GM21447 (cell line): ENCODE data around the gene FDX2.

ENCODE experiments used
- ATAC-seq: cut with Tn5 transposase; IDR thresholded peaks from one replicate; pipeline ENCODE4 v1.9.1; 2021; ENCODE audit not compliant: unreplicated experiment

The FDX2 gene

DNA sequence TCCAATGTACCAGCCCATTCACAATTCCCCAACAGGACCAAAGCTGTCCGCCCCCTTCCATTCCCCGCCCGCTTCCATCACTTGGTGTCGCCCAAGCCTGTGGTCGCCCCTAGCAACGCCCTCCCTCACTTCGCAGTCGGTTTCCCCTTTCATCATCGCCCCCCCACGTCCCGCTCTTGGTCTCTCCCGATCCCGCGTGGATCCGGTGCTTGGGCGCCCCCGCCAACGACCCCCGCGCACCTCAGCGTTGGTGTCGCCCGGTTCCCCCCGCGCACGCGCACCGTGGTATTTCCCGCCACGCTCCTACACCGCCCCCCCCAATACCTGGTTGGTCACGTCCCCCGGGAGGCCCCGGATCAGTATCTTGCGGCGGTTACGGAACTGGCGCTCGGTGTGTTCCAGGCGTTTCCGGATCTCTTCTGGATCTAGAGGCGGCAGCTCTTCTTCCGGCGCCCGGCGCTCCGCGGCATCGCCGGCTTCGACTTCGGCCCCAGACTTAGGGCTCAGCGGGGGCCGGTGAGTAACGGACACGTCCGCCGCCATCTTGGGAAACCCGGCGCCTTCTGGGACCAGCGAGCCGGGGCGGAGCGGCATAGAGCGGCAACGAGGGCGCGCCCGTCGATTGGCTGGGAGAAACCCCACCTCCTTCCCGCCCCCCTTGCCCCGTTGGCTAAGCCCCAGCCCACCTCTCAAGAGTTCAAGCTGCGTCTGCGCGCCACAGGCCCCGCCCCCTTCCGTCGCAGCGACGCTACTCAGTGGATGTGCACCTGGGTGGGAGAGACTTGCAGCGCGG, 17.3 kb upstream of the FDX2 start, which contains the start of gene RAVER1:
TSS of gene RAVER1 (minus strand) at position 565 of the 793 bp plus-strand sequence. CDS start at position 543, 22 bp downstream.
- peak; percentile 77 for ATAC-seq

DNA sequence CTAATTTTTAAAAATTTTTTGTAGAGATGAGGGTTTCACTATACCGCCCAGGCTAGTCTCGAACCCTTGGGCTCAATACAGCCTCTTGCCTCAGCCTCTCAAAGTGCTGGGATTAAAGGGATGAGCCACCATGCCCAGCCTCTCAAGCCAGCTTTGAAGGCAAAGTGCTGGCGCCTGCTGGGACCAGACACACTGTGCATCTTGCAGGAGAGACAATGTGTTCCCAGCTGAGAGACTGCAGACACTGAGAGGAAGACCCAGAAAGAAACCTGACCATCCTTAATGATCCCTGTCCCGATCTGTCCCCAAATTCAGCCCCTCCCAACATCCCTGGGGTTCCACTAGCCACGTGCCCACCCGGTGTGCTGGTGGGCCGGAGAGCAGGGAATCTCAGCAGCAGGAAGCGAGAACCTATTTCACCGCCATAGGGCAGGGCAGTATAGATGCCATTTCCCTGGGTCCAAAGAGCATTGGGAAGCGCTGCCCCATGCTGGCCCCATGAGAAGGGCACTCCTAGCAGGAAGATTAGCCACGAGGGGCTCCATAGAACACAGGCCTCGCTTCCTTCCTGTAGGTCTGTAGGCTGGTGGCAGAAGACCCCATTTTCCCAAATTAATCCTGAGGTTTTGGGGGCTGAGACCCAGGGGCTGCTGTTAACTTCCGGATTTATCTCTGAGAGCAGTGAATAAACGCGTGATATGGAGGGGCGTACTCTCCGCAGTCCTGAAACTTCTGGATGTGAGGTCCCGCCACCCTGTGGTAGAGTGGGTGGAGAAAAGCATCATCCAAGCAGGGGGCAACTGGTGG, 16.5 kb upstream of the FDX2 start:
- ATAC-seq = no peak

DNA sequence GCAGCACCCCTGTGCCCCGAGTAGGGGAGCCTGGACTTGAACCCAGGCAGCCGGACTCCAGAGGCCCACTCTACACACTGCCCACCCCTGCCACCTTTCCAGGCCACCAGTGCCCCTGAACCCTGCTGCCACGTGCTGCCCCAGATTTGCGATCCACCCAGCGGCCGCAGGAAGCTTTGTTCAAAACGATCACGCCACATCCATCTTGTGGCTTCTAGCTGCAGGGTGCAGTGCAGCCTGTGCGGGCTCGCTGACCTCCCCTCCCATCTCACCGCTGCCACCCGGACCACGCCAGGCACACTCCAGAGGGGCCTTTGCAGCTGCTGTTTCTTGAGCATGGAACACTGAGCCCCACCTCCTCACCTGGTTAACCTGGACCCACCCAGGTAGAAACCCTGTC, 13.7 kb upstream of the FDX2 start:
- ATAC-seq = no peak

DNA sequence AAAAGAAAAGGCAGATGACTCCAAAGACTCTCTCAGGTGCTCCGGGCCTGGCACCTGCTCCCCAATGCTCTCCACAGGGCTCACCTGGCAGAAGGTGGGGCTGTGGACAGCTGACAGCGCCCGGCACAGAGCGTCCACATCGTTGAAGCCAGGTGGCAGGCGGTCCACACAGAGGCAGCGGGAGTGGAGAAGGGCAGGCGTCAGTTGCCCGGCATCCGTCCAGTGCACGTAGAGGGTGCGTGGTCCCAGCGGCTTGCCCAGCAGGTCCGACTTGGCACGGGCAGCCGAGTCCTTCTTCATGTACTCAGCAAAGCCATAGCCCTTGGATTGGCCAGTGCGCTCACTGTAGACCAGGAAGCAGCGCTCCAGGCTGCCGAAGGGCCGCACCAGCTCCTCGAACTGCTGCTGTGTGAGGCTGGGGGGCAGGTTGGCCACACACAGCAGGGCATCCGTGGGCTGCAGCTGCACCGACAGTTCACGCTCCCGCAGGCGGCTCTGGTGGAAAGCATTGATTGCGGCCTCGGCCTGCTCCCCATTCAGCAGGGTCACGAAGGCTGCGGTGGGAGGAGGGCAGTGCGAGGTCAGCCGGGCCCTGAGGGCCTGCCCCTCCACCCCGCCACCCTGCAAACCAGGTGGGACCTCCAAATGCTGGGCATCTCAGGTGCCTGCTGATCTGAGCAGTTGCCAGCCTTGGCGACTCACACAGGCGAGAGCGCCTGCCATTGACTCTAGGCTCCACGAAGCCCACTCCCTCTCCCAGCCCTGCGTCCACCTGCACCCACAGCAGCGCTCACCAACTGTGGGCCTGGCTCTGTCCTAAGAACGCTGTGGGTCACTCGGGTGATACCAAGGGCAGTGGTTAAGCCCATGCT, 13.0 kb upstream of the FDX2 start:
- no peak for ATAC-seq

DNA sequence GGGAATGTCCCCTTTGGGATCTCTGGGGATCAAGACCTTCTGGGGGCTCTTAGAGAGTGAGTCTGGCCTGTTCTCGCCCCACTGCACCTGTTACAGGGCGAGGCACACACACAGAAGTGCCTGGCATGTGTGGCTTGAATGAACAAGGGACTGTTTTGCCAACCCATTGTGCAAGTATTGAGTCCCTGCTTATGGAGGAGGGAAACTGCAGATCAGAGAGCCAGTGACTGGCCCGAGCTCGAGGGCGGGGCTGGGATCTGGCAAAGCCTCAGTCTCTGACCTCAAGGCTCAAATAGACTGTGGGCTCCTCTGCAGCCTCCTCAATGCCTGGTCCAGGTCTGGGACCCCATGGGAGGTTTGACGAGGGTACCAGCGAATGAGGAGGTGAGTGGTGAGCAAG, 12.0 kb upstream of the FDX2 start:
- no peak for ATAC-seq

GRCh38 chr19:10325732-10326131, 9.9 kb upstream of the FDX2 start:
- ATAC-seq = no peak

- no peak for ATAC-seq
These were observed 6.3 kb upstream of the FDX2 start for GRCh38 chr19:10321874-10322835.

DNA sequence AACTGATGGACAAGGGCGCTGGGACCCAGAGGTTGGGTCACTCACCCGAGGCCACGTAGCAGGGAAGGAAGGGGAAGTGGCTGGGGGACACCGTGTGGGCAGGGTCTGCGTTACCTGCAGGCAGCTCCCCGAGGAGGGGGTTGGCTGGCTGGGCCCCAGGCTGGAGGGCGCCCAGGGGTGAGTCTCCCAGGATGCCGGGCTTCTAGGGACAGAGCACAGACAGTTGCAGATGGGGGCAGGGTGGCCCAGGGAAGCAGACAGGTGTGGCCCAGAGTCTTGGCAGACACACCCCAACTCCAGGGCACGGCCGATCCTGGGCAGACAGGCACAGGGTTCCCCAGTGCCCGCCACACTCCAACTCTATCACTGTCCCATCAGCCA, 5.6 kb upstream of the FDX2 start:
- ATAC-seq = no peak

DNA sequence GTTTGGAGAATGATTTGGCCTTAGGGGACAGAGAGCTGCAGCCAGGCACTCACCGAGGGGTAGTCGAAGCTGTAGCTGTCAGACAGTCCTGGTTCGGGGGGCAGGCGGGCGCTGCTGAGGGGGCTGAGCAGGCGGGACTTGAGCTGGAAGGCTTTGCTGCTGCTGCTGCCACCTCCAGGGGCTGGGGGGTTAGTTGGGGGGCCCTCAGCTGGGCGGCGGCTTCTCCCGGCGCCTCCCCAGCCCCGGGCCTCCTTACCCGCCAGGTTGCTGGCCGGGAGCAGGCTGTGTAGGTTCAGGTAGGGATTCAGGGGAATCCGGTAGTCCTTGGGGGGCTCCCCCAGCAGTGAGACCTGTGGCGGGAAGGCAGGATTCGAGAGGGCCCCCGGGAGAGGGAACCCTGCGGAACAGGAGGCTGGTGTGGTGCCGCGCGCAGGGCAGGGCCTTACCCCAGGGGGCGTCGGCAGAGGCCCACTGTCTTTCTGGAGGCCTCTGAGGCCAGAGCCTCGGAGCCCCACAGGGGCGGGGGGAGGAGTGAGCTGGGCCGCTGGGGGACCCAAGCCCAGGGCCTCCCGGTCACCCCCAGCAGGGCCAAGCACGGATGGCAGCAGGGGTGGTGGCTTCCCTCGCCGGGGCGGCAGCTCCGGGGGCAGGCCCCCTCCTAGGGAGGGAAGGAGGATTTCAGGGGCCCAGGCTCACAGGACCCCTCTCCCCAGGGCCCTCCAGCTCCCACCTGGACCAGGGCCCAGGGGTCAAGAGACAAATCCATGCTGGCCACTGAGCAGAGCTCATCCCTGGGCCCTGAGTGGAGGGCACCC, 5.0 kb upstream of the FDX2 start:
- no peak for ATAC-seq

DNA sequence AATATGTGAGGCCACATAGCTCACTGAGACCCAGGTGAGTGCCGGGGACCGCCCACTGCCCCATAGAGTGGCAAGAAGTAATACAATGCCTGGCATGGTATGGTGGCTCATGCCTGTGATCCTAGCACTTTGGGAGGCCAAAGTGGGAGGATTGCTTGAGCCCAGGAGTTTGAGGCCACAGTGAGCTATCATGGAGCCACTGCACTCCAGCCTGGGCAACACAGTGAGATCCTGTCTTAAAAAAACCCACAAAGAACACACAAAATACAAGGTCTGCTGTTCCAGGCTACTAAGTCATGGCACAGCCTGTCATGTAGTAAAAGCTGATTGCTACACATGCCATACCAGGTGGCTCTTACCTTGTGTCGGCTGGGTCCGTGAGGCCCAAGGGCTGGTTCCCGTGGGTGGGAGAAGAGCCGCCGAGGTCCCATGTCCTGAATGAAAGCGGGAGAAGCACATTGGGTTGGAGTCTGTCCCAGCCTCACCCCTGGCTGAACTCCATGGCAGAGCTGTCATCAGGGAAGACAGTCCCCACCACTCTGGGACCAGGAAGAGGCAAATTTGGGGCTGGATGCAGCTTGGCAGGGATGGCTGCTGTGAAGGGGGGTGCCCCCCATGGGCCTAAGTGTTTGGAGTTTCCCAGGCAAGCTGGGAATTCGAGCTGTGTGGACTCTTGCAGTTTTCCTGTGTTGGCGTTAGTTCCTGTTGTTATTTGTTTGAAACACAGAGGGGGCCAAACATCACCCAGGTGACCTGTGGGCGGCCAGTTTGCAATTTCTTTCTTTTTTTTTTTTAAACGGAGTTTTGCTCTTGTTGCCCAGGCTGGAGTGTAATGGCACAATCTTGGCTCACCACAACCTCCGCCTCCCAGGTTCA, 3.2 kb upstream of the FDX2 start:
- no peak for ATAC-seq

DNA sequence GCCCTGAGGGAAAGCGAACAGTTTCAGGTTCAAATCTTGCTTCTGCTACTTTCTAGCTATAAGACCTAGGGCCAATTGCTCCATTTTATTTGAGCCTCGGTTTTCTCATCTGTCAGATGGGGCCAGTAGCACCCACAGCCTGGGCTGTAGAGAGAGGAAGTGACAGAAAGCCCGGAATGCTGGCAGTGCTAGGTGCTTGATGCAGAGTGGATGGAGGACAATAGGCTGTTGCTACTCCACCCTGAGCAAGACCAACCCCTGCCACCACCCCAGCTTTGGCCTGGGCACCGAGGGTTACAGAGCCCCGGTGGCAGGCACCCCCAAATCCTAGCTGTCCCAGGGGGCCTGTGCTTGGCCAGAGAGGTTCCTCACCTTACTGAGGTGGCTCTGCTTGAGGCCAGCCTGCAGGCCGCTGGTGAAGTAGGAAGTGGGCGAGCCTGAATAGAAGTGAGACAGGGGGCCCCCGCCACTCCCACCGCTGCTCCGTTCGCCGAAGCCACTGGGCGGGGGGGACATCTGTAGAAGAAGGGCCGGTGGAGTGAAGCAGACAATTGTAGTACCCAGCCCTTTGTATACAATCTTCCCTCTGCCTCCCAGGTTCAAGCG, 2.1 kb upstream of the FDX2 start:
- ATAC-seq = no peak

DNA sequence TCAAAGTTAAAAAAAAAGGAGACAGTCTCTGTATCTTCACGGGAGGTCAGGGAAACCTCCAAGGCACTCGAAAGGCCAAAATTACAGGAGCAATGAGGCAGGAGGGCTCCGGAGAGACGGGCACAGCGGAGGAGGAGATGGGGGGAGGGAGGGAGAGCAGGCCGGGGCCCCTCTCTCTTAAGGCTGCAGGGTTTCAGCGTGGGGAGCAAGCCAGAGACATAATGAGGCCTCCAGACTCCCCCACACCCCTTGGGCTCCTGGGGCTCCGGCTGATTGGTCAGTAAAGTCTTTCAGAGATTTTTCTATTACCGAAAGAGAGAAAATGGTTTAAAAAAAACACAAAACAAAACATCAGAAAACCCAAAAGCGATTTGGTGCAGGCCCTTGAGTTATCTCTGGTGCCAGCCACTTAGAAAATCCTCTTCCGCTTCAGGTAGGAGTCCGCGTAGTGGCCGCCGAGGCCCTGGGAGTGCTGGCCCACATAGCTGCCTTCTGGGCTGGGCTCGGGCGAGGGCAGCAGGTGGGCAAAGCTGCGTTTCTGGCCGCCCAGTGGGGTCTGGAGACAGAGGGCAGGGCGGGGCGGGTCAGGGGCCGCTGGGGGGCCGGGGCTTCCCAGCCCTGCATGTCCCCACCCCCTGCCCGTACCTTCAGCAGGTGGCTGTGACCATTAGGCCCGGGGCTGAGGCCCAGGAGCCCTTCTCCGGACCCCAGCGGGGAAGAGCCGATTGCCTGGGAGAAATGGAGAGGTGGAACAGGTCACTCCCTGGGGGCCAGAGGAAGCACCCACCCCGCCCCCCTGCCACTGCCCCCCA, 1.4 kb upstream of the FDX2 start:
- ATAC-seq = no peak

DNA sequence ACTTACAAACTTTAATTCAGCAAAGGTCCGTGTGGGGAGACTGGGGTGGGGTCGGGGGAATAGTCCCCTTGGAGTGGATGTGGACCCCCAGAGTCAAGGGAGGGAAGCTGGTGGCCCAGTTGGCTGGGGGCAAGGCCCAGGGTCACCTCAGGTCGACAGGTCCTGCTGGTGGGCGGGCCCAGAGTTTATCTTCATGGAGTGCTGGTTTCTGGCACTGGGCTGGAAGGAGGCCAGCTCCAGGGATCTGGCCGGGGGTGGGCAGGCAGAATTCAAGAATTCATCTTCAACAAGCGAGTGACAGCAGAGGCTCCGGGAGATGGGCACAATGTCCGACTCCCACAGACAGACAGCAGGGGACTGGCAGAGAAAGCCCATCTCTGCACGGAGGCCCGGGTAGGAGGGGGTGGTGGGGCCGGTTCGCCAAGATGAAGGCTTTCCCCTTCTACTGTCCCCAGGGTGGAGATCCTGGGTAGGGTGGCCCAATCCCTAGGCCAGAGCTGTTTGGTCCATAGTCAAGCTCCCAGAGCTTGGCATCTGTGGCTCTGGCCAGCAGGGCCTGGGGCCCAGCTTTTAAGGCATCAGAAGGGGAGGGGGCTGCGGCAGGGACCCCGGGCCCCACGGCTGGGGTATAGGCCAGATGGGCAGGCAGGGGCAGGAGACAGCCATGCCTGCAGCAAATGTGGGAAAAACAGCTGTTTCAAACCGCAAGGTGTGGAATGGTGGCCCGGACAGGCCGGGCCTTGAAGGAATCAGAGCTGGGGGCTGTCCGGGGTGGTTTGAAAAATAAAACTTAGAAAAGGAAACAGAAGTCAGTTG, 622 bp upstream of the FDX2 start:
- ATAC-seq = no peak

DNA sequence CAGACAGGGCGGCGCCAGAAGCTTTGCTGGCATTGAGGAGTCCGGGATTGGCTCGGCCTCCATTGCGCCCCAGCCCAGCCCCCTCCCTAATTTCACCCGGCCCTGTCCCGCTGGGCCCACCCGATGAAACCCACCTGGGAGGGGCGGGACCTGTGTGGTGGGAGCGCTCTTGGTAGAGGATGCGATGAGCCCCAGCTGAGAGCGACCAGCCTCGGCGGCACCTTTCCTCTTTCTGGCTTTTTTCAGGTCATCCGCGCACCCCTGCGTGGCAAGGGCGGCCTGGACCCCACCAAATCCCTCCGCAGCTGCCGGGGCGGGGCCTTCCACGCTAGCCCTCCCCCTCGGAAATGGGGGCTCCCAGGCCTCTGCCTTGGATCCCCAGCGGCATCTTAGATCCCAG, 6.4 kb downstream of the FDX2 start, which contains the start of gene ZGLP1:
TSS of gene ZGLP1 (minus strand) at position 393 of the 400 bp plus-strand sequence.
- no peak for ATAC-seq

DNA sequence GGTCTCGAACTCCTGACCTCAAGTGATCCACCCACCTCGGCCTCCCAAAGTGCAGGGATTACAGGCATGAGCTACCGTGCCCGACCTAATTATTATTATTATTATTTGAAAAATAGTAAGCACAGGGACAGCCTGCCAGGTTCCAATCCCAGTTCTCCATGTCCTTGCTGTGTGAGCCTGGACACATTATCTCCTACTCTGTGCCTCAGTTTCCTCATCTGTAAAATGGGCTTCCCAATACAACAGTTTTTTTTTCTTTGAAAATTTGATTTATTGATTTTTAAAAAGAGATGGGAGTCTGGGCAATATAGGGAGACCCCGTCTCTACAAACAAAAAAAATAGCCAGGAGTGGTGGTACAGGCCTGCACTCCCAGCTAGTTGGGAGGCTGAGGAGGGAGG, 9.5 kb downstream of the FDX2 start:
- no peak for ATAC-seq

DNA sequence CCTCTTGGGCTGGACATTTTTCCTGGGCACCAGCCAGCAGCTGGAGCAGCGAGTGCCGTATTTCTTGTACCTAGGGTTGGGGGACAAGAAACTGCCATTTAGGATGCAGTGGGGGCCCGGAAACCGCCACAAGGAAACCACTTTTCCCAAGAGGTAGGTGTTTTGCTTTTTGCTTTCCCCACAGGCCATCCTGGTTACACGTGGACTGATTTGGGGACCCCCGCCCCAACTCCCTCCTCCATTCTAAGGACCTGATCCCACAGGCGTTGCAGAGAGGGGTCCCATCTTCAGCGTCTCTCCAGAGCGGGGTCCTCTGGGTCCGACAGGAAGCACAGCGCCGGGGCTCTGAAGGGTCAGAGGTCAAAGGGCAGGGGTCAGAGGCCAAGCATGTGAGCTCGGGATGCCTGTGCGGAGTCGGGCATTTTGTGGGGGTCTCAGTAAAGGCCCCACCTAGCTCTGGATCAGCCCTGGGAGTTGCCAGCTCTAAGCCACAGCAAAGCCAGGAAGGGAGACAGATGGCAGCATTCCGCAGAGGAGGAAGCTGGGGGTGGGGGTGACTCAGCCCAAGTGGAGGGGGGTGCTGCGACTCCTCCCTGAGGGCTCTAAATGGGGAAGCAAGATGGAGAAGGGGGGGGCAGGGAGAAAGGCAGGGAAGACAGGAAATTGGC, 10.5 kb downstream of the FDX2 start:
- ATAC-seq = no peak
